Measurements from ENCODE around the gene CHL1. TPM values are rescaled to one million over a fixed set of nuclear protein-coding genes. Genes with fewer than 3 reads are reported as not detected.

The CHL1 gene
- total and polyA plus RNA-seq, 2 donors (not counting 1 experiment from before 2014, with no cell fraction given) = 6.2 to 18.0 TPM

DNA sequence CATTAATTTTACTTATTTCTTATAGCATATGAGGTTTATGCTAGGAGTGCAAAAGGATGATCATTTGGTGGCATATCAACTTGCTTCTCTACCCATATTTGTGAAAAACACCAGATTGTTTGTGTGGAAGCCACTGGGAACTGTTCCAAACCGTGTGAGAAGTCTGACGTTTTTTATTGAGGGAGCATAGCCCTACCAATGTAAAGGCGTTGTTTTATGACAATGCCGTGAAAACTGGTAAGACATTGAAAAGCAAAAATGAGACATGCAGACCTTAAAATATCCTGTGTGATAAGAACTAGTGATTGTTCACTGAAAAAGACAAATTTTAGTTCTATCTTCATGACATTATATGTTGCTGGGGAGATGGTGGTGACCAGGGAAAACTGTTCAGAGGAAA is 87.8 kb downstream of the CHL1 start:
- Histone ChIP-seq H3K9me3 (ENCODE audit: control extremely low read depth in 1 of 3, control insufficient read depth in 2 of 3, insufficient read depth in 1 of 3, low read length in 2 of 3) (peaks cover 1 to 10% (median 4%) of the 10 kb centered on the region in 3 donors), H3K4me2 (replicated peaks; ENCODE audit: low read depth, low read length, poor library complexity, severe bottlenecking) (no peak overlapping the region), H3K27me3 (replicated peaks in 1 of 4; ENCODE audit: control extremely low read depth in 1 of 4, control insufficient read depth in 3 of 4, insufficient read depth in 4 of 4, low read length in 3 of 4) (no peaks in the 10 kb centered on the region), H3K9ac (ENCODE audit: low read length) (no peak overlapping the region), H3K79me2 (ENCODE audit: control insufficient read depth, insufficient read depth, low read length) (no peaks in the 10 kb centered on the region), H4K20me1 (ENCODE audit: control insufficient read depth, insufficient read depth, low read length, poor library complexity, severe bottlenecking) (no peaks in the 10 kb centered on the region), H3K4me1 (ENCODE audit: control insufficient read depth in 2 of 2, insufficient read depth in 2 of 2, low read length in 2 of 2) (peaks cover 19 to 26% of the 10 kb centered on the region in 2 donors), H3K27ac (ENCODE audit: low read length in 2 of 2) (no peak overlapping the region), H3K4me3 (ENCODE audit: control extremely low read depth in 1 of 5, extremely low read depth in 1 of 5, insufficient read depth in 1 of 5, low read depth in 2 of 5, low read length in 4 of 5) (no peak overlapping the region), H2AFZ (ENCODE audit: insufficient read depth, low read depth, low read length, poor library complexity, severe bottlenecking) (no peak overlapping the region), H3K36me3 (replicated peaks in 1 of 2; ENCODE audit: control extremely low read depth in 1 of 2, control insufficient read depth in 1 of 2, extremely low read depth in 1 of 2, insufficient read depth in 2 of 2, low read length in 1 of 2) (no peaks in the 10 kb centered on the region)
- CTCF ChIA-PET = no interaction called here
- TF ChIP-seq CTCF (IDR thresholded peaks at IDR 0.05) (no peak), EZH2 (IDR thresholded peaks at IDR 0.05; ENCODE audit: borderline replicate concordance, insufficient read depth, low read depth, low read length, poor library complexity, severe bottlenecking) (no peak)
- intact Hi-C loops (cut with micrococcal nuclease) = no loop called here
- Mint-ChIP-seq H3K27ac (no peak overlapping the region), H3K27me3 (no peaks in the 10 kb centered on the region), H3K4me3 (no peak overlapping the region), H3K9me3 (ENCODE audit: insufficient read depth) (peaks cover 5% of the 10 kb centered on the region), H3K4me1 (peaks cover 17% of the 10 kb centered on the region)
- WGBS (ENCODE audit: insufficient coverage) = 97% methylated on average over 3 of the region's 4 CpGs
- DNase-seq (no peak), ATAC-seq (ENCODE audit: low read depth) (no peak)
- POLR2A ChIA-PET = no interaction called here

DNA sequence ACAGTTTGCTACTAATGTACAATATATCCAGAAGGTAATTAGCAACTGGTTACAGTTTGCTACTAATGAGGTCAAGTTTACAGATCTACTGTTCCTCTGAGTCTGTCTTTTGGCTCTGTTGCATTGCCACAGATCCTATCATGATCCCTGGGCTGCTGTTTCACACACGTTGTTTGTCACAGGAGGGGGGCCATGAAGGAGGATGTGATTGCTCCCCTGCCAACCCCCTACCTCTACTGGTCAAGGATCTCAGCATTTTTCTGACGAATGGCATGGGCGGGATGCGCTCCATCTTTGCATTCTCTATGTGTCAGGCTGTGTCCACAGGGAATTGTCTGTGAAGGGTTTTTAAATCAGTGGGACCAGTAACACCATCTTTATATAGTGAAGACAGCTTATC is 91.9 kb downstream of the CHL1 start:
- Histone ChIP-seq H4K20me1 (ENCODE audit: control insufficient read depth, insufficient read depth, low read length, poor library complexity, severe bottlenecking) (no peaks in the 10 kb centered on the region), H3K36me3 (replicated peaks in 1 of 2; ENCODE audit: control extremely low read depth in 1 of 2, control insufficient read depth in 1 of 2, extremely low read depth in 1 of 2, insufficient read depth in 2 of 2, low read length in 1 of 2) (no peaks in the 10 kb centered on the region), H3K27me3 (replicated peaks in 1 of 4; ENCODE audit: control extremely low read depth in 1 of 4, control insufficient read depth in 3 of 4, insufficient read depth in 4 of 4, low read length in 3 of 4) (no peaks in the 10 kb centered on the region), H3K4me2 (replicated peaks; ENCODE audit: low read depth, low read length, poor library complexity, severe bottlenecking) (no peak overlapping the region), H3K9ac (ENCODE audit: low read length) (no peak overlapping the region), H3K4me3 (ENCODE audit: control extremely low read depth in 1 of 5, extremely low read depth in 1 of 5, insufficient read depth in 1 of 5, low read depth in 2 of 5, low read length in 4 of 5) (no peak overlapping the region), H2AFZ (ENCODE audit: insufficient read depth, low read depth, low read length, poor library complexity, severe bottlenecking) (no peak overlapping the region), H3K79me2 (ENCODE audit: control insufficient read depth, insufficient read depth, low read length) (no peaks in the 10 kb centered on the region), H3K4me1 (ENCODE audit: control insufficient read depth in 2 of 2, insufficient read depth in 2 of 2, low read length in 2 of 2) (peaks cover 21 to 28% of the 10 kb centered on the region in 2 donors), H3K9me3 (ENCODE audit: control extremely low read depth in 1 of 3, control insufficient read depth in 2 of 3, insufficient read depth in 1 of 3, low read length in 2 of 3) (peaks cover 0 to 3% (median 1%) of the 10 kb centered on the region in 3 donors), H3K27ac (ENCODE audit: low read length in 2 of 2) (no peak overlapping the region)
- ATAC-seq (ENCODE audit: low read depth) = no peak
- ChIA-PET CTCF (interaction anchor here (2.4 kb wide), 2 partner anchors 10 to 66 kb away, joined by 10 to 13 read pairs; no protein-coding TSS in a partner anchor), POLR2A (interaction anchor here (0.8 kb wide), 1 partner anchor 10 kb away, joined by 3 read pairs; no protein-coding TSS in a partner anchor)
- no peaks in the 10 kb centered on the region for H3K27me3 Mint-ChIP-seq
- intact Hi-C loops (cut with micrococcal nuclease) = no loop called here
- H3K4me3 Mint-ChIP-seq = no peak overlapping the region
- no peak overlapping the region for H3K27ac Mint-ChIP-seq
- DNase-seq = no peak
- TF ChIP-seq EZH2 (IDR thresholded peaks at IDR 0.05; ENCODE audit: borderline replicate concordance, insufficient read depth, low read depth, low read length, poor library complexity, severe bottlenecking) = no peak
- no peak for TF ChIP-seq CTCF (IDR thresholded peaks at IDR 0.05)
- peaks cover 3% of the 10 kb centered on the region for H3K9me3 Mint-ChIP-seq (ENCODE audit: insufficient read depth)
- 20% methylated on average over 1 of the region's 4 CpGs for WGBS (ENCODE audit: insufficient coverage)
- peaks cover 25% of the 10 kb centered on the region for H3K4me1 Mint-ChIP-seq
